KOPT-K1 (cell line): ENCODE results near the gene PLEKHG2.

ENCODE experiments used
- H3K27ac ChIP-seq: fragments of 200-600 bp; sonication (generic); 2 replicates; pipeline ENCODE4 v1.5.1; 2016; ENCODE audit warnings: antibody characterized with exemption, mild to moderate bottlenecking, low read depth, low read length; ENCODE audit not compliant: poor library complexity, severe bottlenecking
- H3K36me3 ChIP-seq: fragments of 200-600 bp; sonication (generic); 2 replicates; pipeline ENCODE4 v1.5.1; 2017; ENCODE audit warnings: antibody characterized with exemption, mild to moderate bottlenecking, low read length, moderate library complexity; ENCODE audit not compliant: insufficient read depth
- H3K9me3 ChIP-seq: fragments of 200-600 bp; sonication (generic); 2 replicates; pipeline ENCODE4 v1.5.1; 2017; ENCODE audit warnings: antibody characterized with exemption, low read length, mild to moderate bottlenecking; ENCODE audit not compliant: insufficient read depth, poor library complexity, severe bottlenecking

The PLEKHG2 gene

DNA sequence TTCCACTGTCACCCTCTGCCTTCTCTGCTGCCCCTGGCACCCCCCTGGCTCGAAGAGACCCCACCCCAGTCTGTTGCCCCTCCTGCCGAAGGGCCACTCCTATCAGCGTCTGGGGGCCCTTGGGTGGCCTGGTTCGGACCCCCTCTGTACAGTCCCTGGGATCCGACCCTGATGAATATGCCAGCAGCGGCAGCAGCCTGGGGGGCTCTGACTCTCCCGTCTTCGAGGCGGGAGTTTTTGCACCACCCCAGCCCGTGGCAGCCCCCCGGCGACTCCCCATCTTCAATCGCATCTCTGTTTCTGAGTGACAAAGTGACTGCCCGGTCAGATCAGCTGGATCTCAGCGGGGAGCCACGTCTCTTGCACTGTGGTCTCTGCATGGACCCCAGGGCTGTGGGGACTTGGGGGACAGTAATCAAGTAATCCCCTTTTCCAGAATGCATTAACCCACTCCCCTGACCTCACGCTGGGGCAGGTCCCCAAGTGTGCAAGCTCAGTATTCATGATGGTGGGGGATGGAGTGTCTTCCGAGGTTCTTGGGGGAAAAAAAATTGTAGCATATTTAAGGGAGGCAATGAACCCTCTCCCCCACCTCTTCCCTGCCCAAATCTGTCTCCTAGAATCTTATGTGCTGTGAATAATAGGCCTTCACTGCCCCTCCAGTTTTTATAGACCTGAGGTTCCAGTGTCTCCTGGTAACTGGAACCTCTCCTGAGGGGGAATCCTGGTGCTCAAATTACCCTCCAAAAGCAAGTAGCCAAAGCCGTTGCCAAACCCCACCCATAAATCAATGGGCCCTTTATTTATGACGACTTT is 3.9 kb upstream of the PLEKHG2 start:
- H3K9me3 ChIP-seq: no peaks in the 10 kb centered on the region
- peak overlapping the region; percentile 98 for H3K27ac ChIP-seq
- peaks cover 13% of the 10 kb centered on the region for H3K36me3 ChIP-seq

DNA sequence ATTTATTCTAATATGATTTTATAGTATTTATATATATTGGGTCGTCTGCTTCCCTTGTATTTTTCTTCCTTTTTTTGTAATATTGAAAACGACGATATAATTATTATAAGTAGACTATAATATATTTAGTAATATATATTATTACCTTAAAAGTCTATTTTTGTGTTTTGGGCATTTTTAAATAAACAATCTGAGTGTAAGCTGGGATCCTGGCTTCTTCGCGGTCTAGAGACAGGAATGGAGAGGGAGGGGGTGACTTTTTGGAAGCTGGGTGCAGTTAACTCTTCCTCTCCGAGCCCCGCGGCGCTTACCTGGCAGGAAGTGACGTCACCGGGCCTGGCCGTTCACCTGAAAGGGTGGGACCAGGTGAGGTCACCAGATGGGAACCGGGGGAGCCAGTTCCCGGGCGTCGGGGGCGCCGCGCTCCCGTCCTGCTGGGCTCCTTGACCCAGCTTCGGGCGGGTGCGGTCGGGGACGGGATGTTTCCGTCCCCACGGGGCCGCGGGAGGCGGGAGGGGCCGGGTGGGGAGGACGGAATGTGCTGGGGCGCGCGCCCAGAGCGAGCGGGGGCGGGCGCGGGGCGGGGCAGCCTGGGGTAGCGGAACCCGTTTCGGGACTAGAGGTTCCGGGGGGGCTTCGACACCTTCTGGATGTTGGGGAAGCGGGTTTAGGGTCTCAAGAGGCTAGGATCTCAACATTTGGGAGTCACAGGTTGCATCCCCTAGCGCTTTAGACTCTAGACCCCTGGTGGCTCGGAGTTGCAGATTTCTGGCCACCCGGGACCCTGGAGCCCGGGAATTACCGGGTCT is 3.1 kb upstream of the PLEKHG2 start:
- no peaks in the 10 kb centered on the region for H3K9me3 ChIP-seq
- H3K36me3 ChIP-seq: peaks cover 13% of the 10 kb centered on the region
- H3K27ac ChIP-seq: peak overlapping the region; percentile 95

GRCh38 chr19:39410017-39410830 is 2.2 kb upstream of the PLEKHG2 start:
- Histone ChIP-seq H3K27ac (peak overlapping the region; percentile 95), H3K9me3 (no peaks in the 10 kb centered on the region), H3K36me3 (peaks cover 18% of the 10 kb centered on the region)

DNA sequence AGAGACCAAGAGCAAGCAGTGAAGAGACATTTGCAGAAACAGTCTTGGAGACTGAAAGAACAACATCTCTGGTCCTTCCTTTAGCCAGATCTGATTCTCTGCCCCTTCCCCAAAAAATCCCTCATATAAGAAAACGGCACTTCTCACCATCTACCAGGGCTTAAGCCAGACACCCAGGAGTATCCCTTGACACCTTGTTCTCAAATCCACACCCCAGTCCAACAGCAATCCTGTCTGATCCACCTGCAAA is 1.7 kb upstream of the PLEKHG2 start:
- Histone ChIP-seq H3K27ac (peak overlapping the region; percentile 95), H3K36me3 (peaks cover 22% of the 10 kb centered on the region), H3K9me3 (no peaks in the 10 kb centered on the region)

DNA sequence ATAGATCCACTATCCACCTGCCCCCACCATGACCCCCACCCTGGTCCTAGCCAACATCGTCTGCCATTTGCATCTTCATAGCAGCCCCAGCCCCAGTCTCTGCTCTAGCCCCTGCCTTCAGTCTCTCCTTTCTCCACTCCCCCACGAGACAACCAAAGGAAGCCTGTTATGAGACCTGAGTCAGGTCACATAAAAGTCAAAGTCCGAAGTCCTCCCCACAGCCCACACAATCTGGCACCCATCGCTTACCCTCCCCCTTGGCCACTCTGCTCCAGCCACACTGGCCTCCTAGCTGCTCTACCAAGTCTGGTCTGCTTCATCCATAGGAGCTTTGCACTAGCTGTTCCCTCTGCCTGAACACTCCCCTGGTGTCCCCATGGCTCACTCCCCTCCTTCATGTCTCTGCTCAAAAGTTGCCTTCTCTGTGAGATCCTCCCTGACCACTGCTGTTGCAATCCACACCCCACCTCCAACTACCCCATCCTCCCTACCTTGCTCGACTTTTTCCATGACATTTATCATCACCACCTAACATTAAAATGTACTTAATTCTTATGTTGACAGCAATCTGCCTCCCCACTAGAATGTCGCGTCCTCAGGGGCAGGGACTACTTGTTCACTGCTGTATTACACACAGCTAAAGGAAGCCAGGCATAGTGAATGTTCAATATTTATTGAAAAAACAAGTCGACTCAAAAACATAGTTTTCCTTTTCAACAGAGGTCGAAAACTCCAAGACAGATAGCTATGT is 1.2 kb upstream of the PLEKHG2 start:
- peaks cover 27% of the 10 kb centered on the region for H3K36me3 ChIP-seq
- no peaks in the 10 kb centered on the region for H3K9me3 ChIP-seq
- peak overlapping the region; percentile 95 for H3K27ac ChIP-seq

GRCh38 chr19:39411832-39412099 is 703 bp upstream of the PLEKHG2 start:
- no peaks in the 10 kb centered on the region for H3K9me3 ChIP-seq
- H3K36me3 ChIP-seq: peaks cover 32% of the 10 kb centered on the region
- H3K27ac ChIP-seq: peak overlapping the region; percentile 95

- Histone ChIP-seq H3K27ac (peak overlapping the region; percentile 95), H3K36me3 (peaks cover 40% of the 10 kb centered on the region), H3K9me3 (no peaks in the 10 kb centered on the region)
Observed at GRCh38 chr19:39412867-39413271, 400 bp downstream of the PLEKHG2 start.

- H3K27ac ChIP-seq: peak overlapping the region; percentile 95
Observed at GRCh38 chr19:39413272-39413910, 922 bp downstream of the PLEKHG2 start.

DNA sequence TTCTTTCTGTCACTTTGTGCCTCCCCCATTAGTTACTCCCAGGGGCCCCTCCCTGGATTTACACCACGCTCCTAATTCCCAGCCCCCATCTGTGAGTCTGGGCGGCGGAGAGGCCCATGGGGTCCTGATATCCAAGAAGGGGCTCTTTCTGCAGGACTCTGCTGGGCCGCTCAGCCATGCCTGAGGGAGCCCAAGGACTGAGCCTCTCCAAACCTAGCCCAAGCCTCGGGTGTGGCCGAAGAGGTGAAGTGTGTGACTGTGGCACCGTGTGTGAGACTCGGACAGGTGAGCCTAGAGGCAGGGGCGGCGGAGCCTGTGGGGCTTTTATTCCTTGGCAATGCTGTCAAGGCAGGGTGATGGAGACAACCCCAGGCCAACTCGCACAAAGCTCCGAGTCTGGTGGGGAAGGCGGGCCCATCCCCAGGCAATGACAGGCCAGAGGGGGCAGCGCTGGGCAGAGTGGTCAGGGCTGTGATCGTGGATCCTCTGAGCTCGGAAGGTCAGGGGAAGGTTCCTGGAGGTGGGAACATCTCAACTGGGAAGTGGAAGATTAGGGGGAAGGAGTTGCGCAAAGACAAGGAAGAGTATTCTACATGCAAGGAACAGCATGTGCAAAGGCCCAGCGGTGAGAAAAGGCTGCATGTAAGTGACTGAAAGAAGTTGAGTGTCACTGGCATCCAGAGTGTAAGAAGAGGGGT is 1.6 kb downstream of the PLEKHG2 start:
- H3K36me3 ChIP-seq: peaks cover 42% of the 10 kb centered on the region; the same call in 1 of the 2 replicates
- H3K9me3 ChIP-seq: no peaks in the 10 kb centered on the region
- H3K27ac ChIP-seq: peak overlapping the region; percentile 95

More at GRCh38 chr19:39413272-39413910, 922 bp downstream of the PLEKHG2 start:
- Histone ChIP-seq H3K36me3 (peaks cover 40% of the 10 kb centered on the region), H3K9me3 (no peaks in the 10 kb centered on the region)

GRCh38 chr19:39415111-39416046 is 2.9 kb downstream of the PLEKHG2 start:
- Histone ChIP-seq H3K36me3 (peaks cover 50% of the 10 kb centered on the region; the same call in 1 of the 2 replicates), H3K9me3 (no peaks in the 10 kb centered on the region), H3K27ac (no peak overlapping the region)

- no peaks in the 10 kb centered on the region for H3K9me3 ChIP-seq
- H3K27ac ChIP-seq: no peak overlapping the region
- H3K36me3 ChIP-seq: peaks cover 61% of the 10 kb centered on the region; the same call in 1 of the 2 replicates
Observed at GRCh38 chr19:39416152-39417120, 4.0 kb downstream of the PLEKHG2 start.

GRCh38 chr19:39417463-39418181 is 5.2 kb downstream of the PLEKHG2 start:
- Histone ChIP-seq H3K36me3 (peaks cover 72% of the 10 kb centered on the region), H3K27ac (no peak overlapping the region), H3K9me3 (no peaks in the 10 kb centered on the region)
